Parathyroid adenoma (tissue), 2 donors: ENCODE data around the gene ALK.

Source experiments
- H2AFZ ChIP-seq: fragments of 300-600 bp; sonication (generic); one replicate; pipeline ENCODE4 v1.7.0; 2017; ENCODE audit warnings: antibody characterized with exemption, mild to moderate bottlenecking
- H3K27ac ChIP-seq: fragments of 300-600 bp; sonication (generic); one replicate; pipeline ENCODE4 v1.7.0; 2017
- H3K27me3 ChIP-seq: fragments of 300-600 bp; sonication (generic); one replicate; pipeline ENCODE4 v1.7.0; 2017; ENCODE audit warnings: low read length; ENCODE audit not compliant: control insufficient read depth, insufficient read depth
- H3K36me3 ChIP-seq: fragments of 300-600 bp; sonication (generic); one replicate; pipeline ENCODE4 v1.7.0; 2017; ENCODE audit warnings: low read length; ENCODE audit not compliant: control insufficient read depth, insufficient read depth
- H3K4me1 ChIP-seq: fragments of 300-600 bp; sonication (generic); one replicate; pipeline ENCODE4 v1.7.0; 2017; ENCODE audit warnings: control low read depth
- H3K4me2 ChIP-seq: fragments of 300-600 bp; sonication (generic); one replicate; pipeline ENCODE4 v1.7.0; 2017; ENCODE audit warnings: low read length
- H3K4me3 ChIP-seq: fragments of 300-600 bp; sonication (generic); one replicate; pipeline ENCODE4 v1.7.0; 2017; ENCODE audit warnings: low read depth, low read length
- H3K79me2 ChIP-seq: fragments of 300-600 bp; sonication (generic); one replicate; pipeline ENCODE4 v1.7.0; 2017; ENCODE audit warnings: control low read depth
- H3K9ac ChIP-seq: fragments of 300-600 bp; sonication (generic); one replicate; pipeline ENCODE4 v1.7.0; 2017; ENCODE audit warnings: mild to moderate bottlenecking
- H3K9me3 ChIP-seq: fragments of 300-600 bp; sonication (generic); one replicate; pipeline ENCODE4 v1.7.0; 2017; ENCODE audit warnings: low read length; ENCODE audit not compliant: control insufficient read depth
- TF ChIP-seq, protein P1 (sequence below): fragments of 300-600 bp; sonication (generic); IDR thresholded peaks from one replicate; pipeline ENCODE4 v1.7.0; 2017; ENCODE audit warnings: antibody characterized with exemption, mild to moderate bottlenecking
- donor health status: primary hyperparathyroidism.

The ALK gene

DNA sequence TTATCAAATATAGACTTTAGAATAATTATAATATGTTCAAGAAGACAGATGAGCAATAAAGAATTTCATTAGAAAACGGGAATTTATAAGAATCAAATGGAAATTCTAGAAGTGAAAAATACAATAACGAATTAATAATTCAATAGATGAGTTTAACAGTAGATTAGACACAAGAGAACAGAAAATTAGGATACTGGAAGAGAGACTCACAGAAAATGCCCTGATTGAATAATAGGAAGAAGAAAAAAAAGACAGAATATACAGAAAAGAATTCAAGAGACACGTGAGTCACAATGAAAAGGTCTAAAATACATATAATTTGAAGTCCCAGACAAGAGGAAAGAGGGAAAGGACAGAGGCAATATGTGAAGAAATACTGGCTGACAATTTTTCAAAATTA, 451.4 kb downstream of the ALK start:
- no peak overlapping the region for H2AFZ ChIP-seq
- peaks cover 4% of the 10 kb centered on the region for H3K9me3 ChIP-seq
- H3K27me3 ChIP-seq, result no peaks in the 10 kb centered on the region
- no peaks in the 10 kb centered on the region for H3K4me1 ChIP-seq
- no peaks in the 10 kb centered on the region for H3K79me2 ChIP-seq
- H3K27ac ChIP-seq, result no peak overlapping the region
- H3K4me2 ChIP-seq, result no peak overlapping the region
- TF ChIP-seq, protein P1, sequence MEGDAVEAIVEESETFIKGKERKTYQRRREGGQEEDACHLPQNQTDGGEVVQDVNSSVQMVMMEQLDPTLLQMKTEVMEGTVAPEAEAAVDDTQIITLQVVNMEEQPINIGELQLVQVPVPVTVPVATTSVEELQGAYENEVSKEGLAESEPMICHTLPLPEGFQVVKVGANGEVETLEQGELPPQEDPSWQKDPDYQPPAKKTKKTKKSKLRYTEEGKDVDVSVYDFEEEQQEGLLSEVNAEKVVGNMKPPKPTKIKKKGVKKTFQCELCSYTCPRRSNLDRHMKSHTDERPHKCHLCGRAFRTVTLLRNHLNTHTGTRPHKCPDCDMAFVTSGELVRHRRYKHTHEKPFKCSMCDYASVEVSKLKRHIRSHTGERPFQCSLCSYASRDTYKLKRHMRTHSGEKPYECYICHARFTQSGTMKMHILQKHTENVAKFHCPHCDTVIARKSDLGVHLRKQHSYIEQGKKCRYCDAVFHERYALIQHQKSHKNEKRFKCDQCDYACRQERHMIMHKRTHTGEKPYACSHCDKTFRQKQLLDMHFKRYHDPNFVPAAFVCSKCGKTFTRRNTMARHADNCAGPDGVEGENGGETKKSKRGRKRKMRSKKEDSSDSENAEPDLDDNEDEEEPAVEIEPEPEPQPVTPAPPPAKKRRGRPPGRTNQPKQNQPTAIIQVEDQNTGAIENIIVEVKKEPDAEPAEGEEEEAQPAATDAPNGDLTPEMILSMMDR, result no peak
- no peak overlapping the region for H3K4me3 ChIP-seq
- no peaks in the 10 kb centered on the region for H3K36me3 ChIP-seq
- no peak overlapping the region for H3K9ac ChIP-seq

DNA sequence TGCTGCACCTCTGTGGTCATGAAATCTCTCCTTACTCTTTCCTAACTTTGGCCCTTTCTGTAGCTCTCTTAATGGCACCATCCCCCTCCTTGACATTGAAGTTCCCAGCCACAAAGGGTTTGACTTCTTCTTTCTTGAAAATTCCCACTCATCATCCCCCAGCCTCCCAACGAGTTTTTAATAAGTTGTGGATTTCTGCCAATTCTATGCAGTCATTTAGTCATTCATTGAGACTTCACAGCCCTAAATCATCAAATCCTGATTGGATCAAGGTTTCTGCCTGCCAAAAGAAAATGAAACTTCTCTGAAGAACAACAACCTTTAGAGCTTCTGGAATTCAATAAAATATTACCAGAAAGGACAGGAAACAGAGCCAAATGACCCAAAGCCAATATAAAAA, 451.9 kb downstream of the ALK start:
- Histone ChIP-seq H3K79me2 (no peaks in the 10 kb centered on the region), H2AFZ (no peak overlapping the region), H3K4me1 (no peaks in the 10 kb centered on the region), H3K4me2 (no peak overlapping the region), H3K27ac (no peak overlapping the region), H3K4me3 (no peak overlapping the region), H3K9ac (no peak overlapping the region), H3K36me3 (no peaks in the 10 kb centered on the region), H3K27me3 (no peaks in the 10 kb centered on the region), H3K9me3 (peaks cover 4% of the 10 kb centered on the region)
- TF ChIP-seq, protein P1, result no peak

DNA sequence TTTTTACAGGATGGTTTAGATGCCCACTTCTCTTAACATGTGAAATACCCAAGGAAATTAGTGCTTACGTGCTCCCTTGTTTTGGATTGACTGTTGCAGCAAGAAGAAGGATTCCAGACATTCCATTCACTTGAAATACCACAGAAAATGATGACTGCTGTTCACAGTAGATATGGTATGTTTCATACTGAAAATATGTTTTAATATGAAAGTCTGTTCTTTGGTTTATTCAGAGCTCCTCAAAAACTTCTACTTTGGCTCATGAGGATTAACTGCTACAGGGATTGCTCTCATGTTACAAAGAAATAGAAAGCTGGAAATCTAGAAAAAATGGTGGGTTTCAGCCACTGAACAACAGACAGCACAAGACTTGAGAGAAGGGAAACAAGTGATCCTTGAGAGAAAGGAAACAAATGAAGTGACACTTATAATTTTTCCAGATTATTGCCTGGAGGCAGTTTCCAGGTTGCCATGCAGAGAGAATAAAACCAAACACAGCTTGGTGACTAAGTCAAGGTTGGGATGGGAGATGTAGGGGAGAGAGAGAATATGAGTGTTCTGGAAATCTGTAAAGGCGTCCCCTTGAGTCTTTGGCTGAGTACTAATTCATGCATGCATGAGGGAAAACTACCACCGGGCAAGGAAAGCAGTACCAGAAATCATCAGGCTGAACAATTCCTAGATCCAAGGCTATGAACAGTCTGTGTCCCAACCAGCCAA, 458.0 kb downstream of the ALK start:
- H3K4me3 ChIP-seq, result no peak overlapping the region
- H3K4me2 ChIP-seq, result no peak overlapping the region
- no peaks in the 10 kb centered on the region for H3K27me3 ChIP-seq
- no peak overlapping the region for H3K9ac ChIP-seq
- no peak overlapping the region for H2AFZ ChIP-seq
- H3K27ac ChIP-seq, result no peak overlapping the region
- no peaks in the 10 kb centered on the region for H3K79me2 ChIP-seq
- no peaks in the 10 kb centered on the region for H3K36me3 ChIP-seq
- TF ChIP-seq, protein P1, result no peak
- H3K9me3 ChIP-seq, result no peaks in the 10 kb centered on the region
- H3K4me1 ChIP-seq, result no peaks in the 10 kb centered on the region

DNA sequence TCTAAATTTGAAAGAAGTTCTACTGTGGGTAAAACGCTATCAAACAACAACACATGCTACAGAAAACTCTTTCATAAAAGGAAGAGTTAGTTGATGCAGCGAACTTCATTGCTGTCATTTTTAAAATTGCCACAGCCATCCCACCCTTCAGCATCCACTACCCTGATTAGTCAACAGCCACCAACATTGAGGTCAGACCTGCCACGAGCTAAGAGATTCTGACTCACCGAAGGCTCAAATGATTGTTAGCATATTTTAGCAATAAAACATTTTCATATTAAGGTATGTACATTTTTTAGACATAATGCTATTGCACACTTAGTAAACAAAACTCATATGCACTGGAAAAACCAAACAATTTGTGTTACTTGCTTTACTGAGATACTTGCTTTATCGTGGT, 459.1 kb downstream of the ALK start:
- Histone ChIP-seq H3K9me3 (no peaks in the 10 kb centered on the region), H3K27ac (no peak overlapping the region), H2AFZ (no peak overlapping the region), H3K79me2 (no peaks in the 10 kb centered on the region), H3K9ac (no peak overlapping the region), H3K4me3 (no peak overlapping the region), H3K4me2 (no peak overlapping the region), H3K4me1 (no peaks in the 10 kb centered on the region), H3K36me3 (no peaks in the 10 kb centered on the region), H3K27me3 (no peaks in the 10 kb centered on the region)
- TF ChIP-seq, protein P1, result no peak

DNA sequence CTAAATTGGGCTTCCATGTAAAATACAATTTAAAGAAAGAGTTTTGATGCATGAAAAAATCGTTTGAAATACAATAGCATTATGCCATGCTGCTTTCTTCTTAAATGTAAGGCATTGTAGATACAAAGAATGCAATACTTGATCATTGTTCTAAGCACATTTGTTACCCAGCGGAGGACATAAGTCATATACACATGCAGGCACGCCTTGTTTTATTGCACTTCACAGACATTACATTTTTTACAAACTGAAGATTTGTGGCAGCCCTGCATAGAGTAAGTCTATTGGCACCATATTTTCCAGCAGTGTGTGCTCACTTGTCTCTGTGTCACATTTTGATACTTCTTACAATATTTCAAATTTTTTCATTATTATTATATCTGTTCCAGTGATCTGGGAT, 461.2 kb downstream of the ALK start:
- no peaks in the 10 kb centered on the region for H3K27me3 ChIP-seq
- H3K4me2 ChIP-seq, result no peak overlapping the region
- no peaks in the 10 kb centered on the region for H3K4me1 ChIP-seq
- no peaks in the 10 kb centered on the region for H3K36me3 ChIP-seq
- TF ChIP-seq, protein P1, result no peak
- H2AFZ ChIP-seq, result no peak overlapping the region
- H3K79me2 ChIP-seq, result no peaks in the 10 kb centered on the region
- no peak overlapping the region for H3K27ac ChIP-seq
- H3K4me3 ChIP-seq, result no peak overlapping the region
- H3K9ac ChIP-seq, result no peak overlapping the region
- H3K9me3 ChIP-seq, result no peaks in the 10 kb centered on the region
